Activated CD8-positive, alpha-beta memory T cell treated with anti-CD3 and anti-CD28 coated beads for 24 hours (primary cell): ENCODE measurements around the gene PRRC2A.

Source experiments
- DNase-seq: peaks from one replicate; pipeline ENCODE4 v3.0.0-alpha.2; 2020

The PRRC2A gene

DNA sequence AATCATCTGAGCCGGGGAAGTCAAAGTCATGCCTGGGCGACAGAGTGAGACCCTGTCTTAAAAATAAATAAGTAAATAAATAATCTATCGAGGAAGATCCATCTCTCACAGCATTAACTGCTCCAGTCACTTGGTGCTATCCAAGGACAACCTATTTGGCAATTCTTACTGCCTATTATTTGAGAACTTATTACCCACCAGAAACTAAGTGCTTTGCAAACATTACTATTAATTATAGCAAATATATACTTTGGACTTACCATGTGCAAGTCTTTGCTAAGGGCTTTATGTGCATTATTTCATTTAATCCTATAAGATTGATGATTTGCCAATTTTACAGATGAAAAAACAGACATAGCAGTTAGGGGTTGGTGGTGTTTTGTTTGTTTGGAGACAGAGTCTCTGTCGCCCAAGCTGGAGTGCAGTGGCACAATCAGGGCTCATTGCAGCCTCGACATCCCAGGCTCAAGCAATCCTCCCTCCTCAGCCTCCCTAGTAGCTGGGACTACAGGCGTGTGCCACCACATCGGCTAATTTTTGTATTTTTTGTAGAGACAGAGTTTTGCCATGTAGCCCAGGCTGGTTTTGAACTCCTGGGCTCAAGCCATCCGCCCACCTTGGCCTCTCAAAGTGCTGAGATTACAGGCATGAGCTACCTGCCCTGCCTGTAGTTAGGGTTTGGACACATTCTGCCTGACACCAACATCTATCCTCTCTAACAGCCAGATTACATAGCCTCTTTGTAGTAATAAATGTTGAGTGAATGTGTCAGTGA, 34.2 kb downstream of the PRRC2A start:
- DNase-seq: no peak

DNA sequence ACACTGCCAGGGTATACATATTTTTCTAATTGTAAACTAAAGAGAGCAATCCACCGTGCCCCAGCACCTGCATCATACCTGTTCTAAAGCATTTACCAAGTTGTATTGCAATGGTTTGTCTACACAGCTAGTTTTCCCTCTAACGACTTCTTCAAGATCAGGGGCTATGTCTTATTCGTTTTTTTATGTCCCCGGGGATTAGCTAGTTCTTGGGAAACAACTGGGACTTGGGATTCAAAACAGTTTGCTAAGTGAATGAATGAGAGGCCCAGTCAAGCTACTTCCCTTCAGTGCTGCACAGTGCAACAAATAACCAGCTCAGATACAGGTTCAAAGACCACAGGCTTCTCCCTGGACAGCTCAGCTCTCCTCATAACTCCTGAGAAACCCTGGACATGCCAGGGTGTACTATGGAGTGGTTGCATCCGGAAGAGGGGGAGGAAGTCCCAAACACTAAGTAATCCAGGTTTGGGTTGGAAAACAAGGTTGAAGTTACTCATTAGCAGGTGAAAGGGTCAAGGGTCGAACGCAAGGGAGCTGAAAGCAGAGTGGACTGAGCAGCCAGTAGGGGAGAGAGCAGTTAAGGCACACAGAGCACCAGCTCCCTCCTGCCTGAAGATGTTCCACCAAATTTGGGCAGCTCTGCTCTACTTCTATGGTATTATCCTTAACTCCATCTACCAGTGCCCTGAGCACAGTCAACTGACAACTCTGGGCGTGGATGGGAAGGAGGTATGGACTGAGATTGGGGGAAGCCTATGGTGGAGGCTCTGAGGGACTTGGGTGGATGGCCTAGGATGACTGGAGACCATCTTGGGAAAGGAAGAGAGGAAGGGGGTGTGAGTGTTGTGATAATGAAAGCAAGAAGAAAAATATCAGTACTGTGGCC, 35.1 kb downstream of the PRRC2A start, which contains the start of gene APOM:
TSS of gene APOM (plus strand) at position 546 of the 889 bp plus-strand sequence. CDS start at position 619, 73 bp downstream.
- no peak for DNase-seq

DNA sequence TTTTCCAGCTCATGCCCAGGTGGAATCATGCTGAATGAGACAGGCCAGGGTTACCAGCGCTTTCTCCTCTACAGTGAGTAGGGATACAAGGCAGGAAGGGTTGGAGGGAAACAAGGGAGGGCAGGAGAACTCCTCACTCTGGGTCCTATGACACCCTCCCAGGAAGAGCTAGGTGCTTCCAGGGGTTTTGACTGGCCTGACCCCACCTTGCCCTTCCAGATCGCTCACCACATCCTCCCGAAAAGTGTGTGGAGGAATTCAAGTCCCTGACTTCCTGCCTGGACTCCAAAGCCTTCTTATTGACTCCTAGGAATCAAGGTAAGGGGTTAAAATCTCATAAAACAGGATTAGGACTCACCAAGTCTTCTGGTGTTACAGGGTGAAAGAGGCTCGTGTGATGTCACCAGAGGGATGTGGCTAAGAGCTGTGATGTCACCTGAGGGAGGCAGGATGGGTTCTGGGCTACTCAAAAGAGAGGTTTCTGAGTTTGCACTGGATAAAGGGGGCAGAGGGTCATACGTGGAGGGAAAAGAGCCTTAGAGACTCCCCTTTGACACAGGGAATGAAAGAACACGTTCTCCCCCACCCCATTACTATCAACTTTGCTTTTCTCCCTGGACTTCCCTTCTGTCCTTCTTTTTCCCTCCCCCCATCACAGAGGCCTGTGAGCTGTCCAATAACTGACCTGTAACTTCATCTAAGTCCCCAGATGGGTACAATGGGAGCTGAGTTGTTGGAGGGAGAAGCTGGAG, 37.1 kb downstream of the PRRC2A start:
- DNase-seq: no peak

DNA sequence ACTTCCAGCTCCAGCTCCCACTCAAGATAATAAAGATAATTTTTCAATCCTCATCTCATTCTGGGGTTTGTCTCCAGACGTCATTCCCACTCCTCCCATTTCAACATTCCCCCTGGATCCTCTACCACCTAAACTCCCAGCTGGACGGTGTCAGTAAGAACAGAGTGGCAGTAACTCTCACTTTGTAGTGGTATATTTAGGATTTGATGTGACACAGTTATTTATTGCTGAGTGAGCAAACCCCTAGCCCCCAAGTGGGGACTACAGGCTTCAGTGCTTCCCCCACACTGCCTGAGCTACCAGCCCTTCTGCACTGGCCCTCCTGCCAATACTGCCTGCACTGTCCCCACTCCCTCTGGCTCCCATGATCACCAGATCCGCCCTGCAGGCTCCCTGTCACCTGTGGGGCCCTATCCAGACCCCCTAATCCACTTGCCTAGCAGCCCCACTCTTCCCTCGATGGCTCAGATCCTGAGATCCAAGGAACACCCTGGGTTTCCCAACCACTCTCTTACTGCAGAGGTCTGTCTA, 37.7 kb downstream of the PRRC2A start:
- no peak for DNase-seq

DNA sequence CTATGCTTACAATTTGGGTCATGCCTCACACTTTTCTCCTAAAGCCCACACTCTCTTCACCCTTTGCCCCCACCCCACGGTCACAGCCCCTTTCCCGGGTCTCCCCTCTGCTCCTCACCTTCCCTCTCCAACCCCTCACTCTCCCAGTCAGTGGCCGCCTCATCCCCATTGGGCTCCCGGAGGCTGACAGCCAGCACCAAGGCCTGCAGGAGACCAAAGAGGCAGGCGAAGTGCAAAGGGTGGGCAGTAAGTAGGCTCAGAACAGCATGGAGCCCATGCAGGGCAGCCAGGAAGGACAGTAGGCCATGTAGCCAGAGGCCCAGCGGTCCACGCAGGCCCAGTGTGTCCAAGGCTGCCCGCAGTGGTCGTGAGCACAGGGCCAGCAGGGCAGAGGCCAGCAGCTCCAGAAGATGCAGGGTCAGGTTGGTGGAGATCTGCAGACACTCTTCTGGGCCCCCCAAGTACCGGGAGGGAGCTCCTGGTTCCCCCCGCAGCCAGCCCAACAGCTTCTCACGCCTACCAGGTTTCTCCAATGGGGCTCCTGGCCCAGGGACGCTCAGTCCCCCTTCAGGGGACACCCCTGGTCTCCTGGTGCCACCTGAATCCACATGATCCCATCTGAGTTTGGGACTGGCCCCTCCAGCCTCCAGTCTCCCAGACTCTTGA, 38.6 kb downstream of the PRRC2A start:
- DNase-seq: no peak

DNA sequence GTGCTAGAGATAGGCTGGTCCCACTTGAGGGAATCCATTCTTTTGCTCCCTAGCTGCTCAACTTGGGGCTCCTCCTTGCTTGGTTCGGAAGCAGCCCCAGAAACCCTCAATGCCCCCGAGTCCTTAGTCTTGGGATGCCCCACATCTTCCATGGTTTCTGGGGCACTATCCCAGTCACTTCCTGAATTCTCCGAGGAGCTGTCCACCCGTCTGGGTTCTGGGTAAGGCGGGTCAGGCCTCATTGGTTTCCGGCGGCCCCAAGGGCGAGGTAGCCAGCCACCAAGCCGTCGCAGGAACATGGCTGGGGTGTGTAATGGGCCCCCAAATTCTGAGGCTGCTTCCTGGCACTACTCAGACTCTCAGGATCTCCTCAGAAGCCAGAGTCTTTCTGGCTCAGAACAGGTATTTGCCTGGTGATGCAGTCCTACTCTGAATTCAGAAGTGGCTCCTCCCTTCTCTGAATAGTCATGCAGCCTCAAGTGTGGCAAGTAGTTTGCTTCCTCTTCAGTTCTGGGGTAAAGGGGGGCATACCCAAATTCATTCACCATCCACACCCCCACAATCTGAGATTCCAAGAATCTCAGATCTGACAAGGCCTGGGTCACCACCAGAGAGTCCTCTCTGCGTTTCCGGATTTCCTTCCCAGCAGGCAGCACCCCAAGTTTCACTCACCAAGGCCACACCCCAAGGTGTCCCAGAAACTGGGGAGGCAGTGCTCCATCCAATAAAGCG, 39.3 kb downstream of the PRRC2A start:
- no peak for DNase-seq

DNA sequence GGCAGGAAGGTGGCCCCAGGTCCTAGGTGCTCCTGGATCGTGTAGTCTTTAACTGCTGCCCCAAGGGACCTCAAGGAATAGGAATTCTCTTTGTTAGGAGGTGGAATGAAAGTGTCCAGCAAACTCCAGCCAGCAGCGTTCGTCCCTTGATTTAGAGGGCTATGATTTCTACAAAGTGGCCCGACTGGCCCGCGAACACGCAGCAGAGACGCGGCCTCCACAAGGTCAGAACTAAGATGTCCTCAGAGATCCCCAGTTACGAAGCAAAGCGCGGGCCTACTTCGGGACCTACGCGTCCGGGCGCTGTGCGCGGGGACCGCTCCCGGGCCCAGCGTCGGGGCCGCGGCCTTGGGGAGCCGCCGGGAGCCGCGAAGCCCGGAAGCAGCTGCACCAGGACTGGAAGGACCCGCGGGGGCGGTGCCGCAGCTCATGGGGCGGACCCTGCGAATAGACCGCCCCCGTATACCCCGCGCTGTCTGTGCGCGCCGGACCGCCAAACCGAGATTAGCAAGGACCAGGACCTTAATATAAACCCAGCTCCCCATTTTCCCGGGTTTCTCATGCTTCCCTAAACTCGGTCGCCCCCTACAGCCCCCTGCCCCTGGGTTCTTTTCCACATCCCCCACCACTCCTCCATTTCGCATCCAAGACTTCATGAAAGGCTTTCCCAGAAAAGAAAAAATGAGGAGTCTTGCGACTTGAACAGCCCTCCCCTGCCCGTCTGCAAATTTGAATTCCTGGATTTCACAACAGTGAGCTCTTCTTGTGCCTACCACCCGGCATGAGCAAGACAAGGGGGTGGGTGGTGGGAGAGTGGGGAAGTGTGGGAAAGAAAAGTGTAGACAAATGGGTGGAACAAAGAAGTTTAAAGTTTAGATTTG, 40.1 kb downstream of the PRRC2A start, which contains the start of gene C6orf47:
TSS of gene C6orf47 (minus strand) at position 398 of the 881 bp plus-strand sequence. CDS start 831 bp downstream, outside the sequence.
- DNase-seq: peak; percentile 89

DNA sequence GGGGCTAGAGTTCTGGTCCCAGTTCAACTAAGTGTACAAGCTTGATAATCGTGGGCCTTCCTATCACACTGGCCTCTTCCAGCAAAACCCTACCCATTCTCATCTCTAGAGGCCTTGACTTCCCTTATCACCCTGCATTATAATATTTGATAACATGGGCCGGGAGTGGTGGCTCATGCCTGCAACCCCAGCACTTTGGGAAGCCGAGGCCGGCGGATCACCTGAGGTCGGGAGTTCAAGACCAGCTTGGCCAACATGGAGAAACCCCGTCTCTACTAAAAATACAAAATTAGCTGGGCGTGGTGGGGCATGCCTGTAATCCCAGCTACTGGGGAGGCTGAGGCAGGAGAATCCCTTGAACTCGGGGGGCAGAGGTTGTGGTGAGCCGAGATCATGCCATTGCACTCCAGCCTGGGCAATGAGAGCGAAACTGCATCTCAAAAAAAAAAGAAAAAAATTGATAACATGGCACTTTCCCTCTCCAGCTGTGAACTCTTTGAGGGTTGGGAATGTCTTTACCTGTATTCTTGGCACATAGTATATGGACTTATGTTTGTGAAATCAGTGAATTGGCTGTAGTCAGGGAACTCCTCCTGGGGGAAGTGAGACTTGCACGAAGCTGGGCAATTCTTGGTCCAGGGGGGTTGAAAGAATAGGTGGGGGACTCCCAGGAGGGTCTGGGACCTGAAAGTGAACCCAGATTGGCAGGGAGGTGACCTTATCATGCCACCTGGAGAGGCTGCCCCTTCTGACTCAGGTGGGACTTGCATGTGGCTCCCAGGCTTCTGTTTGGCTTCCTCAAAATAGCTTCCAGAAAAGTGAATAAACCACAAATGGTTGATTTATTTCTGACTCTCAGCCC, 41.0 kb downstream of the PRRC2A start:
- DNase-seq: no peak

DNA sequence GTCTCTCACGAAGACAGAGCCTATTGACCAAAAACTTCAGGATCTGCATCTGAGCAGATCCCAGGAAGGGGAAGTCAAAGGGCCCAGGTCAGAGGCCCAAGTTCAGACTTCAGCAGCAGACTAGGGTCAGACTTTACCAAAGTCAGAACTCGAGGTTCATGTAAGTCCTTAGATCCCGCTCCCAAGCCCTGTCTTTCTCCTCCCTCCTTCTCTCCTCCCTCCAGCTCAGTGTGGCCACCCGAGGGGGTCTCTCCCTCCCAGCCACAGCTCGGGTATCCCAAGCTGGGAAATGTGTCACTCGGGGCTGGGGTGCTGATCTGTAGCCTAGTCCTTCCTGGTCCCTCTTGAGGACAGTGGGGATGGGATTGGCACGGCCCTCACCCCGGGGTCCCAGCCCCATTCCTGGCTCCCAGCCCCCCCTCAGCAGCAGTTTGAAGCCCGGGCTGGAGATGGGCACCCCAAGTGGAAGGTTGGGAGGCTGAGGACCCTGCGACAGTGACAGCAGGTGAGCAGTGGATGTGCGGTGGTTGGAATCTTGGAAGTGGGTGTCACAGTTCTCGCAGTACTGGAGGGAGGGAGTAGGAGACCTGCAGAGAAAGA, 41.7 kb downstream of the PRRC2A start:
- DNase-seq: no peak

DNA sequence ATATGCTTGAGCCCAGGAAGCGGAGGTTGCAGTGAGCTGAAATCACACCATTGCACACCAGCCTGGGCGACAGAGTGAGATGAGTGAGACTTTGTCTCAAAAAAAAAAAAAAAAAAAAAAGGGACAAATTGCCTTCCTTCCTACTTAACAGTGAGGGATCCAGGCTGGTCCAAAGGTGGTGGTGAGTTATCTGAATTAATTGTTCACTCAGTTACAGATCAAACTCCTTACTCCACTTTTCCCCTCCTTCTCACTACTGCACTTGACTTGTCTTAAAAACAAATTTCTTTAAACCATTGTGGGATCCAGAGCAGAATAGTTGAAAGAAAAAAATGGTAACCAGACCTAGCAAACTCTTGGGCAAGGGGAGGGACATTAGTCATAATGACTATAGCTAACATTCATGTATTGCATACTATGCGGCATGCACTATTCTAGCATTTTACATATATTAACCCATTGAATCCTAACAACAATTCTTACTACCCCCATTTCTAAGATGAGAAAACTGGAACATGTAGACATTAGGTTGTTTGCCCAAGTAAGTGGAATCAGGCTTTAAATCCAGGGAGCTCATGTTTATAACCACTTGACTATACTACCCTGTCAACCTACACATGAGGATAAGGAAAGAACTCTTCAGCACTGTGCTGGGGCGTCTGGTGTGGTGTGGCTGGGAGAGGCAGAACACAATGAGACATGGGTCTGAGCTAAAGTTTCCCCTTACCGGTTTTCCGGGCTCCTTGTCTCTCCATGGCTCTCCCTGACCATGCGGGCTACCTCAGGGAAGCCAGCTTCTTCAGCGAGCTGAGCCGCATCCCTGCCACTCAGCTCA, 42.8 kb downstream of the PRRC2A start:
- DNase-seq: no peak

DNA sequence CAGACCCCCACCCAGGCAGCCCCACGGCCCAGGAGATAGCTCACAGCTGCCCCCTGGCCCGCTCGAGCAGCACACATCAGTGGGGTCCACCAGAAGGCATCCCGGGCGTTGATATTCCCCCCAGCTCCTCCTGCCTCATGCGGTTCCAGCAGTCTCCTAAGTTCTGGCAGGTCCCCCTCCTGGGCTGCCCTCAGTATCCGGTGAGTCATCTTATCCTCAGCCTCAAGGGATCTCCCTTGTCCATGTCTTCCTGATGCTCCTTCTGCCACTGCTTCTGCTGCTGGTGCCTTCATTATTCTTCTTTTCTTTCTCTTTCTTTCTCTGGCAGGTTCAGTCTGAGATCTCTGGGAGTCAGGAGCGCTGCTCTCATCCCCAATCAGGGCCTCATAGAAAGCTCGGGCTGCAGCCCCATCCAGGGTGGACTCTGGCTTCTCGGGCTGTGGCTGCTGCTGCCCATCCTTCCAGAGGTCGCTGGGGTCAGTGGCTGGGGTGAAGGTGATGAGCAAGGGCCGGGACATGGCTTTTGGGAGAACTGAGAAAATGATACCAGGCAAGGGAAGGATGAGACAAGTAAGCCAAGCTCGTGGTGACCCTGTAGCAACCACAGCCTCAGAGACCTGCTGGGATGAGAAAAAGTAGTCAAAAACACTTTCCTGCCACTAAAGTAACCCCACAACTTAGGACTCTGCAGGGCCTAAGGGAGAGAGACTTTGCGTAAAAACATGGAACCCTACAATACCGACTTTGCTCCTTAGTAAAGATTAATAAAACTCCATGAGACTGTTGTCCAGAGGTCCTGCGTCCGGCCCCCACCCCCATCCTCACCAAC, 43.7 kb downstream of the PRRC2A start:
- DNase-seq: no peak

DNA sequence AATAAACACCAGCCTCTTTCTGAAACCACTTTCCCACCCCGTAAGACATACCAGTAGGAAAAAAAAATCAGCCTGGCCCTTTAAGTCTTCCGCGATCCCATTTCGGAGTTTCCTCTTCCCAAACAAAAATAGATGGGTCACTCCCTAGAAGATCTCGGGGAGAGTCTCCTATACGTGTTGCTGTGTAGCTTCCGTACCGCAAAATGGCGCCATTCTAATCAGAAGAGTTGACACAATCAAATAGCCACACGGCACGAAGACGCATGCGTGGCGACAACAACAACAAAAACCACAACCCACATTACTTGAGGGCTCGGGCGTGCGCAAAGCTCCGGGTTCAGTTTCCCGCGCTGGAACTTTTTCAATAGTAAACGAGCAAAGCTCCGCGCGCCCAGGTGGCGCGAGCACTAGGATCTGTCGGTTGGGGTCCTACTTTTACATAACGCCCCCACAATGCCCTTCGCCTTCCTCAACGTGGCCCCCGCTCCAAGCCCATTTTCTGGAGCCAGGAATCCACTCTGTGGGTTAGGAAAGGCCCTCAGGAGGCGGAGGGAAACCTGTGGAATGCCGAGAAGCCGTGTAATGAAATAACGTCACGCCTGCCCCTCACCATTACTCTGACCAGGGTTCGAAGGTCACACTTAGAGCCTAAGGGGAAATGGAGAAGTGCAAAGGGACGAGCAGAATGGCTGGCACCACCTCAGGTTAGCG, 44.4 kb downstream of the PRRC2A start, which contains the start of gene GPANK1:
TSS of gene GPANK1 (minus strand) at position 208 of the 711 bp plus-strand sequence. CDS start 519 bp downstream, outside the sequence.
- peak; percentile 90 for DNase-seq

DNA sequence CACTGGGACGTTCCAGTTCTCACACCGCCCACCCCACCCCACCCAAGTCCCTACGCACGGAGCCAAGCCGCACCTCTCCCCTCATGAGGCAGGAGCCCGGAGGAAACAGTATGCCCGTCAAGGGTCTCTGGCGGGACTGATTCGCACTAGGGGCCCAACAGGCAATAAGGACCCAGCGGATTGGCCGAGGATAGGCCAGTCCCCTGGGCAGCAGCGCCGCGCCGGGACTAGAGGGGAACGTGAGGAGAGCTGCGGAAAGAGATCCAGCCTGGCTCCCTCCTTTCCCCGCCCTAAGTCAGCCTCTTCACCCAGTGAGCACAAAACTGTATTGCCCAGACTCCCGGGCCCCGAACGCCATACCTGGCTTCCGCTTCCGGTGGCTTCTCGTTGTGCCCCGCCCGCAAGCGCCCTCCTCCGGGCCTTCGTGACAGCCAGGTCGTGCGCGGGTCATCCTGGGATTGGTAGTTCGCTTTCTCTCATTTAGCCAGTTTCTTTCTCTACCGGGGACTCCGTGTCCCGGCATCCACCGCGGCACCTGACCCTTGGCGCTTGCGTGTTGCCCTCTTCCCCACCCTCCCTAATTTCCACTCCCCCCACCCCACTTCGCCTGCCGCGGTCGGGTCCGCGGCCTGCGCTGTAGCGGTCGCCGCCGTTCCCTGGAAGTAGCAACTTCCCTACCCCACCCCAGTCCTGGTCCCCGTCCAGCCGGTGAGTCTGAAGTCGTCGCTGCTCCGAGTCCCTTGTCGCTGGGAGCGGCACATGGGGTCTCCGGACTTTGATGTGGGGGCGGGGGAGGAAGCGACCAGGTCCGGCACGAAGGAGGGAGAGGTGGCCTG, 45.2 kb downstream of the PRRC2A start, which contains the start of gene CSNK2B:
TSS of gene CSNK2B (plus strand) at position 580 of the 836 bp plus-strand sequence. CDS start 752 bp downstream, outside the sequence.
- peak; percentile 98 for DNase-seq

DNA sequence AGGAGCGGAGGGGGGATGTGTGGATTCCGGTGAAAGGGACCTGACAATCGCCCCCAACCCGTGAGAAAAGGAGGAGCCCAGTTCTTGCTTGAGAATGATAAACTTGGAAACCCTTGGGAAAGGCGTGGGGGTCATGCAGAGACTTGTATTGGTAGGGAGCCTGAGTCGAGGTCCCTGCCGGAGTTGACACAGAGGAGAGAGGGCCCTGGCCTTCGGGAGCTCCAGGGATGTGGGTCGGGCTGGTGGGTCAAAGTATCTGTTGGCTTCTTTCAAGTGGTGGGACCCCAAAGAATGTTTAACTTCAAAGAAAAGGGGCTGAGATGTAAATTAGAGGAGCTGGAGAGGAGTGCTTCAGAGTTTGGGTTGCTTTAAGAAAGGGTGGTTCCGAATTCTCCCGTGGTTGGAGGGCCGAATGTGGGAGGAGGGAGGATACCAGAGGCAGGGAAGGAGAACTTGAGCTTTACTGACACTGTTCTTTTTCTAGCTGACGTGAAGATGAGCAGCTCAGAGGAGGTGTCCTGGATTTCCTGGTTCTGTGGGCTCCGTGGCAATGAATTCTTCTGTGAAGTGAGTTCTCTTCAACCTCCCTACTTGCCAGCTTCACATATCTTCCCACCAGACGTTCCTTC, 45.9 kb downstream of the PRRC2A start:
- DNase-seq: no peak

DNA sequence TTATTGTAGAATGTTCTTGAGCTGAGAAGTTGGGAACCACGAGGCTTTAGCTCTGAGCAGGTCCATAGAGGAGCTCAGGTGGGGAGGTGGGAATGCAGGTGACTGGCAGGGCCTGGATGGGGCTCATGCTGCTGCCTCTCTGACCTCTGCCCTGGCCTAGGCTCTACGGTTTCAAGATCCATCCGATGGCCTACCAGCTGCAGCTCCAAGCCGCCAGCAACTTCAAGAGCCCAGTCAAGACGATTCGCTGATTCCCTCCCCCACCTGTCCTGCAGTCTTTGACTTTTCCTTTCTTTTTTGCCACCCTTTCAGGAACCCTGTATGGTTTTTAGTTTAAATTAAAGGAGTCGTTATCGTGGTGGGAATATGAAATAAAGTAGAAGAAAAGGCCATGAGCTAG, 49.2 kb downstream of the PRRC2A start, which contains the start of gene LY6G5B:
TSS of gene LY6G5B (plus strand) at position 301 of the 400 bp plus-strand sequence. CDS start 975 bp downstream, outside the sequence.
- DNase-seq: no peak
